ENCODE results near the gene ARL2BP.

DNA sequence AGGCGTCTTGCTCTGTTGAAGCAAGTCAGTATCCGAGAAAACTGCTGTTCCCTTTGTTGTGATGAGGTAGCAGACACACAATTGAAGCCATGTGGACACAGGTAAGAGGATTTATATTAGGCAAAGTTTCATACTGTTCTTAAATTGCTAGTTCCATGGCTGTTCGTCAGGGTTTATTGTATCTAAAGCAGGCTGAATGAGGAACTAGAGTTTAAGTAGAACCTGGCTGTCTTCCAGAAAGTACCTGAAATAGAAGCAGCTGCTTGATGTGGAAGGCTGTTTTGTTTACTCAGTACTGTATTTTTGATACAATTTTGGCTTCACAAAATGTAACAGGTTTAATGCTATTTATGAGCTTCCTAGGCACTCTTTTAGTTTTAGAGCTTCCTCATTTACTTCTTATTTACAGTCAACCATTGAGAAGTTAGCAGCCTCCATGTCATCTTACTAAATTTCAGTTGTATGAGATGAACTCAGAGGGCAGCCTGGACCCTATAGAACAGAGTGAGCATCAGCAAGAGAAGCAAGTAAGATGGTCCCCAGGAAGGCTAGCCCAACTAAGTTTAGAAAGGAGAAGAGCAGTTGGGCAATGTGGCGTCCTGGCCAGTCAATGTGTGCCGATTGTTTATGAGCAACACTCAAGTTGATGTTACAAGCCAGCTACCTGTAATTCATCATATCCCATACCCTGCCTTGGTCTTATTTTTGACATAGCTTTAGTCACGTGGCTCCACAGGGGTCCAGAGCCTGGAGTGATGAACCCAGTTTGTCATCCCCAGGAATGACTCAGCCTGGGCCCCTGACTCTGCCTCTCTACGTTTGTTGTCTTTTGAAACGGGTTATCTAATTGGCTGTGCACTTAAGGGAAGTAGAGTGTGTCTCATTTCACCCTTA is 9.7 kb upstream of the ARL2BP start:
- no peak for TF ChIP-seq POLR2A (IDR thresholded peaks at IDR 0.05)
- TF ChIP-seq, protein P1, sequence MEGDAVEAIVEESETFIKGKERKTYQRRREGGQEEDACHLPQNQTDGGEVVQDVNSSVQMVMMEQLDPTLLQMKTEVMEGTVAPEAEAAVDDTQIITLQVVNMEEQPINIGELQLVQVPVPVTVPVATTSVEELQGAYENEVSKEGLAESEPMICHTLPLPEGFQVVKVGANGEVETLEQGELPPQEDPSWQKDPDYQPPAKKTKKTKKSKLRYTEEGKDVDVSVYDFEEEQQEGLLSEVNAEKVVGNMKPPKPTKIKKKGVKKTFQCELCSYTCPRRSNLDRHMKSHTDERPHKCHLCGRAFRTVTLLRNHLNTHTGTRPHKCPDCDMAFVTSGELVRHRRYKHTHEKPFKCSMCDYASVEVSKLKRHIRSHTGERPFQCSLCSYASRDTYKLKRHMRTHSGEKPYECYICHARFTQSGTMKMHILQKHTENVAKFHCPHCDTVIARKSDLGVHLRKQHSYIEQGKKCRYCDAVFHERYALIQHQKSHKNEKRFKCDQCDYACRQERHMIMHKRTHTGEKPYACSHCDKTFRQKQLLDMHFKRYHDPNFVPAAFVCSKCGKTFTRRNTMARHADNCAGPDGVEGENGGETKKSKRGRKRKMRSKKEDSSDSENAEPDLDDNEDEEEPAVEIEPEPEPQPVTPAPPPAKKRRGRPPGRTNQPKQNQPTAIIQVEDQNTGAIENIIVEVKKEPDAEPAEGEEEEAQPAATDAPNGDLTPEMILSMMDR (IDR thresholded peaks at IDR 0.05), result no peak

All from esophagus squamous epithelium (tissue), 4 donors.